DOHH2 (cell line): ENCODE data around the gene GINM1.

Experiments used
- H3F3A ChIP-seq: fragments of 200-600 bp; sonication (generic), shearing (Covaris generic); 2 replicates; pipeline ENCODE4 v1.6.0; 2016; ENCODE audit warnings: antibody characterized with exemption, mild to moderate bottlenecking; ENCODE audit not compliant: control insufficient read depth, insufficient read depth
- H3K27ac ChIP-seq: fragments of 200-600 bp; sonication (generic); 2 replicates; pipeline ENCODE4 v1.5.1; 2014; ENCODE audit warnings: low read depth, mild to moderate bottlenecking, low read length, moderate library complexity
- H3K27me3 ChIP-seq: fragments of 200-600 bp; sonication (generic); 2 replicates; pipeline ENCODE4 v1.6.1; 2014; ENCODE audit warnings: mild to moderate bottlenecking, low read length, mixed read lengths; ENCODE audit not compliant: control insufficient read depth
- H3K36me3 ChIP-seq: fragments of 200-600 bp; sonication (generic); 2 replicates; pipeline ENCODE4 v1.6.1; 2014; ENCODE audit warnings: mild to moderate bottlenecking, low read length, moderate library complexity, mixed read lengths; ENCODE audit not compliant: control insufficient read depth
- H3K4me1 ChIP-seq: fragments of 200-600 bp; sonication (generic); 2 replicates; pipeline ENCODE4 v1.6.1; 2014; ENCODE audit warnings: mild to moderate bottlenecking, low read length, mixed read lengths; ENCODE audit not compliant: control insufficient read depth
- H3K4me2 ChIP-seq: fragments of 200-600 bp; sonication (generic); 2 replicates; pipeline ENCODE4 v1.6.0; 2014; ENCODE audit warnings: mild to moderate bottlenecking, low read length, moderate library complexity
- H3K4me3 ChIP-seq: fragments of 200-600 bp; sonication (generic); 2 replicates; pipeline ENCODE4 v1.5.1; 2014; ENCODE audit warnings: mild to moderate bottlenecking, low read length, mixed read lengths
- H3K79me2 ChIP-seq: fragments of 200-600 bp; sonication (generic); 2 replicates; pipeline ENCODE4 v1.6.1; 2014; ENCODE audit warnings: mild to moderate bottlenecking, low read length, mixed read lengths; ENCODE audit not compliant: control insufficient read depth
- H3K9me2 ChIP-seq: fragments of 200-600 bp; sonication (generic); replicated peaks from 2 replicates; pipeline ENCODE4 v1.6.1; 2014; ENCODE audit warnings: mild to moderate bottlenecking, low read length, mixed read lengths; ENCODE audit not compliant: control insufficient read depth
- H3K9me3 ChIP-seq: fragments of 200-600 bp; sonication (generic); 2 replicates; pipeline ENCODE4 v1.6.1; 2014; ENCODE audit warnings: antibody characterized with exemption, low read length, mixed read lengths; ENCODE audit not compliant: control insufficient read depth, insufficient read depth
- H4K20me1 ChIP-seq: fragments of 200-600 bp; sonication (generic); 2 replicates; pipeline ENCODE4 v1.6.0; 2014; ENCODE audit warnings: low read depth, mild to moderate bottlenecking, antibody characterized with exemption, low read length, moderate library complexity; ENCODE audit not compliant: control insufficient read depth, insufficient read depth
- EZH2phosphoT487 ChIP-seq: fragments of 200-600 bp; sonication (generic); IDR thresholded peaks from 2 replicates; pipeline ENCODE4 v1.6.1; 2017; ENCODE audit warnings: borderline replicate concordance, mild to moderate bottlenecking, antibody characterized with exemption, low read length, moderate library complexity, mixed read lengths
- TF ChIP-seq, protein P1 (sequence below): fragments of 200-600 bp; sonication (generic); IDR thresholded peaks from one replicate; pipeline ENCODE4 v1.5.1; 2014; ENCODE audit warnings: antibody characterized with exemption, mild to moderate bottlenecking, low read depth, low read length; ENCODE audit not compliant: poor library complexity, severe bottlenecking

The GINM1 gene

DNA sequence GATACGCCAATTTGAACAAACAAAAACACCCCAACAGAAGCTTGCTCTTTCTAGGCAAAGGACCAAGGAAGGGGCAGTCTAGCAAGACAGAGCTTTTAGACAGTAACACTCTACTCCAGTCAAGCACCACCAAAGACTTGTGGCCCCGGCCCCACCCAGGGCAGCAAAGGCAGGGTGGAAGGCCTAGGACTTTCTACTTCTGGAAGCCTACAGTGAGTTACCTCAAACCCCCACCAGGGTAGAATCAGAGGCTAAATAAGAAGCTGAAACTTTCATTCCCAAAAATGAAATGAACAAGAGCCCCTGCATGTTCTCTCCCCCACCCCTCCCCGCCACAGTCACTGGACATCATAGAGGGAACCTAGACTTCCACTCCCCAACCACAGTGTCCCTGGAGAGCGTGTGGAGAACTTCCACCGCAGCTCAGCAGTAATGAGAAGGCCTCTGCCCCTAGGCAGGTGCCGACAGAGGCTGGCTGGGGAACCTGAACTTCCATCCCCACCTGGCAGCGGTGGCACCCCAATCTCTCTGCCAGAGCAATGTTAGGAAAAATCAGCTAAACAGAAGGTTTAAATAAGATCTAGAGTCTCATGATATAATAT, 42.3 kb downstream of the GINM1 start:
- Histone ChIP-seq H3K27me3 (no peaks in the 10 kb centered on the region), H3K9me2 (no peaks in the 10 kb centered on the region), H3K36me3 (0 out of 2 replicates have a peak, but pooled peaks cover 3% of the 10 kb centered on the region), H3F3A (no peaks in the 10 kb centered on the region), H4K20me1 (no peaks in the 10 kb centered on the region), H3K79me2 (no peaks in the 10 kb centered on the region), H3K4me1 (no peaks in the 10 kb centered on the region), H3K9me3 (peaks cover 3% of the 10 kb centered on the region; the same call in 1 of the 2 replicates), H3K27ac (no peak overlapping the region), H3K4me3 (no peak overlapping the region), H3K4me2 (no peak overlapping the region)
- no peak for TF ChIP-seq EZH2phosphoT487
- TF ChIP-seq, protein P1, sequence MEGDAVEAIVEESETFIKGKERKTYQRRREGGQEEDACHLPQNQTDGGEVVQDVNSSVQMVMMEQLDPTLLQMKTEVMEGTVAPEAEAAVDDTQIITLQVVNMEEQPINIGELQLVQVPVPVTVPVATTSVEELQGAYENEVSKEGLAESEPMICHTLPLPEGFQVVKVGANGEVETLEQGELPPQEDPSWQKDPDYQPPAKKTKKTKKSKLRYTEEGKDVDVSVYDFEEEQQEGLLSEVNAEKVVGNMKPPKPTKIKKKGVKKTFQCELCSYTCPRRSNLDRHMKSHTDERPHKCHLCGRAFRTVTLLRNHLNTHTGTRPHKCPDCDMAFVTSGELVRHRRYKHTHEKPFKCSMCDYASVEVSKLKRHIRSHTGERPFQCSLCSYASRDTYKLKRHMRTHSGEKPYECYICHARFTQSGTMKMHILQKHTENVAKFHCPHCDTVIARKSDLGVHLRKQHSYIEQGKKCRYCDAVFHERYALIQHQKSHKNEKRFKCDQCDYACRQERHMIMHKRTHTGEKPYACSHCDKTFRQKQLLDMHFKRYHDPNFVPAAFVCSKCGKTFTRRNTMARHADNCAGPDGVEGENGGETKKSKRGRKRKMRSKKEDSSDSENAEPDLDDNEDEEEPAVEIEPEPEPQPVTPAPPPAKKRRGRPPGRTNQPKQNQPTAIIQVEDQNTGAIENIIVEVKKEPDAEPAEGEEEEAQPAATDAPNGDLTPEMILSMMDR, result no peak

GRCh38 chr6:149614337-149614736, 48.2 kb downstream of the GINM1 start:
- no peak overlapping the region for H3K27ac ChIP-seq
- no peaks in the 10 kb centered on the region for H4K20me1 ChIP-seq
- no peaks in the 10 kb centered on the region for H3K4me1 ChIP-seq
- H3K36me3 ChIP-seq, result peaks cover 7% of the 10 kb centered on the region; the same call in 1 of the 2 replicates
- peaks cover 3% of the 10 kb centered on the region; the same call in 1 of the 2 replicates for H3K9me3 ChIP-seq
- TF ChIP-seq, protein P1, result no peak
- TF ChIP-seq EZH2phosphoT487, result no peak
- no peak overlapping the region for H3K4me2 ChIP-seq
- no peaks in the 10 kb centered on the region for H3K79me2 ChIP-seq
- H3K4me3 ChIP-seq, result no peak overlapping the region
- no peaks in the 10 kb centered on the region for H3K27me3 ChIP-seq
- H3F3A ChIP-seq, result no peaks in the 10 kb centered on the region
- no peaks in the 10 kb centered on the region for H3K9me2 ChIP-seq

- no peak overlapping the region for H3K27ac ChIP-seq
- no peaks in the 10 kb centered on the region for H4K20me1 ChIP-seq
- H3F3A ChIP-seq, result no peaks in the 10 kb centered on the region; the same call in 1 of the 2 replicates
- H3K79me2 ChIP-seq, result no peaks in the 10 kb centered on the region
- H3K9me2 ChIP-seq, result no peaks in the 10 kb centered on the region
- H3K27me3 ChIP-seq, result no peaks in the 10 kb centered on the region
- H3K9me3 ChIP-seq, result peaks cover 3% of the 10 kb centered on the region; the same call in 1 of the 2 replicates
- H3K4me3 ChIP-seq, result no peak overlapping the region
- TF ChIP-seq, protein P1, result no peak
- TF ChIP-seq EZH2phosphoT487, result no peak
- H3K4me2 ChIP-seq, result no peak overlapping the region
- H3K36me3 ChIP-seq, result peaks cover 7% of the 10 kb centered on the region; the same call in 1 of the 2 replicates
- no peaks in the 10 kb centered on the region for H3K4me1 ChIP-seq
These were observed 49.6 kb downstream of the GINM1 start for GRCh38 chr6:149615805-149616204.
